Choroid plexus epithelial cell (primary cell): ENCODE results near the gene MRRF.
A peak's percentile ranks its signal among the peaks of the same experiment; 100 is the strongest.
"Not testable (repeated sequence)": the region's sequence is repeated elsewhere in the genome, so short reads cannot be mapped to it uniquely, and the experiment has no call there.

Experiments
- DNase-seq: peaks from one replicate; pipeline ENCODE4 v3.0.0-alpha.2; 2010; ENCODE audit warnings: low read depth
- H3K4me3 ChIP-seq: 2 replicates; pipeline ENCODE4 v1.5.1; 2011; ENCODE audit warnings: low read depth, mild to moderate bottlenecking, control low read depth, low read length, moderate library complexity
- TF ChIP-seq, protein P1 (sequence below): conservative IDR thresholded peaks from 2 replicates; pipeline ENCODE4 v1.5.1; 2011; ENCODE audit warnings: low read depth, mild to moderate bottlenecking, control low read depth, inconsistent platforms, low read length, moderate library complexity

The MRRF gene

DNA sequence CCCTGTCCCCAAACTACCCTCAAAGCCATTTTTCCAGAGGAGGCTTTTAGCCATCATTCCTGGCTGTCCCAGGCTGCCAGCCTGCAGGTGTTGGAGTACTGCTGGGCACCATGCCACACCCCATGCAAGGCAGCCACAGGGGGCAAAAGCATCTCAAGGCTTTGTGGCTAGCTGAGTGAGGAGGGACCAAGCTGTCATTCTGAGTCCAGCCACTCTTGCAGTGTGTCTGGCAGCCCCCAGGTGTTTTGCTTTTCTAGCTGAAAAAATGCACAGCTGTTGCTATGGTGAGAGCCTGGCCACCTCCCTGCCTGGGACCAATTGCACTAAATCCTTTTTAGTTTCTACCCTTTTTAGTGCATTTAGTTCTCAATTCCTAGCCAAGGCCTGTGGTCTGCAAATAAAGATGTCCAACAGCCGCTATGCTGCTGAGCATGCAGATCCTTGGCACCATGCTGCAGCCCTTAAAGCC lies 55.8 kb downstream of the MRRF start:
- no peak overlapping the region for H3K4me3 ChIP-seq
- DNase-seq = no peak
- TF ChIP-seq, protein P1, sequence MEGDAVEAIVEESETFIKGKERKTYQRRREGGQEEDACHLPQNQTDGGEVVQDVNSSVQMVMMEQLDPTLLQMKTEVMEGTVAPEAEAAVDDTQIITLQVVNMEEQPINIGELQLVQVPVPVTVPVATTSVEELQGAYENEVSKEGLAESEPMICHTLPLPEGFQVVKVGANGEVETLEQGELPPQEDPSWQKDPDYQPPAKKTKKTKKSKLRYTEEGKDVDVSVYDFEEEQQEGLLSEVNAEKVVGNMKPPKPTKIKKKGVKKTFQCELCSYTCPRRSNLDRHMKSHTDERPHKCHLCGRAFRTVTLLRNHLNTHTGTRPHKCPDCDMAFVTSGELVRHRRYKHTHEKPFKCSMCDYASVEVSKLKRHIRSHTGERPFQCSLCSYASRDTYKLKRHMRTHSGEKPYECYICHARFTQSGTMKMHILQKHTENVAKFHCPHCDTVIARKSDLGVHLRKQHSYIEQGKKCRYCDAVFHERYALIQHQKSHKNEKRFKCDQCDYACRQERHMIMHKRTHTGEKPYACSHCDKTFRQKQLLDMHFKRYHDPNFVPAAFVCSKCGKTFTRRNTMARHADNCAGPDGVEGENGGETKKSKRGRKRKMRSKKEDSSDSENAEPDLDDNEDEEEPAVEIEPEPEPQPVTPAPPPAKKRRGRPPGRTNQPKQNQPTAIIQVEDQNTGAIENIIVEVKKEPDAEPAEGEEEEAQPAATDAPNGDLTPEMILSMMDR = no peak

DNA sequence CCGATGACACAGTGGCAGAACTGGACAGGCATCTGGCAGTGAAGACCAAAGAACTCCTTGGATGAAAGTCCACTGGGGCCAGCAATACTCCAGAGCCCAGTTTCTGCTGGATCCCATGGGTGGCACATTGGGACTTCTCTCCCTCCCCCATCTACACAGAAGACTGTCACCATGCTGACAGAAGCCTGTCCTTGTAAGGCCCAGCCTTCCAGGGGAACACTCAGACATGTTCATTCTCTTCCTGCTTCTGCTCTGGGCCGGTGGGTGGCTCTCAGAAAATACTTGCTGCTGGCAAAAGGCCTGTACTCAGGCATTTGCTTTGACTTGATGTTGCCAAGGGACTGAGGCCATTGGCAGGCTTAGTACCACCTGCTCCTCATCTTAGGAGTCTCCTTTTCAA lies 57.9 kb downstream of the MRRF start:
- no peak overlapping the region for H3K4me3 ChIP-seq
- TF ChIP-seq, protein P1 = no peak
- no peak for DNase-seq

DNA sequence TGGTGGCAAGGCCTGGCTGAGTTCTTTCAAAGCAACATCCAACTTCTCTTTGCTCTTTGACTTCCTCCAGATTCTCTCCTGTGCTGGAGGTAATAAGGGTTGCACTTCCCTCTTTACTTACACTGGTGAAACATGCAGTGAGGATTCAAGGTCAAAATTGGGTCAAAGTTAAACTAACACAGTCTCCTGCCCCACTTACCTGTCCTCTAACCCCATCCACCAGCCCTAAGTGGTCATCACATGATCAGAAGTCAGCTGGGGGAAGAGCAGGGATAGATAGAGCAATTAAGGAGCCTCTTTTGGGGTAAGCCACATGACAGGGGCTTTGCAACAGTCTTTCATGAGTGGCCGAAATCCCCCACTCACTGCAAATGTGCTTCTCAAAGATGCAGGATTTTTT lies 60.0 kb downstream of the MRRF start:
- not testable (repeated sequence) for H3K4me3 ChIP-seq, DNase-seq

DNA sequence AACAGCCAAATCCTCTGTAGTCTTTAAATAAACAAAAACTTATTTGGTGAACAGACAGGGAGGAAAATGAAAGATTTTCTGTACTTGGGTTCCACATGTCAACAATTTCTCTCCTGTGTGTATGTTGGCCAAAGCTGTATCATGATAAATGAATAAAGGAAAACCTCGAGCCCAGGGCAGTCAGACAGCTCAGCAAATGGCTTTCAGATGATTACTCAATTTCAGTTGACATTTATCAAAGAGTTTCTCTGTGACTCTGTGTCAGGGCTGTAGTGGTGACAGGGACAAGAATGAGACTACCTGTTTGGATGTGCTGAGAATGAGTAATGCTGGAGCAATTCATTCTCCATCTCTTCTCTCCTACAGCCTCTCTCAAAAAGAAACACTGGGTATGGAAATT lies 60.4 kb downstream of the MRRF start:
- H3K4me3 ChIP-seq = no peak overlapping the region
- TF ChIP-seq, protein P1 = no peak
- DNase-seq = peak; percentile 34

DNA sequence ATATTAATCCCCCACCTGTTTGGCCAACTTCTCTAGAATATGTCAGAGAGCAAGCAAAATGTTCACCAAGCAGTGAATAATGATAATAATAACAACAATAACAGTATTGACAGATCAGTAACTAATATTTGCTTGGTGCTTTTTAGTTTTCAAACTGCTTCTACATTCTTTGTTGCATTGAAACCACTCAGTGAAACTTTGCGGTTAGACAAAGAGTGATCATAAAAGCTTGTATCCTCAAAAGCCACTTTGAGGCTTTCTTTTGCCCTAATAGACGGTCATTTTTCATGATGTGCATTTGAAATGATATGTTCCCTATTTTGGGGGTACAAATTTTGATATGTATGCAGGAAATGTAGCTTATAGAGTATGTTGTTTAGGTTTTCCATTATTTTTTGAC lies 62.5 kb downstream of the MRRF start:
- TF ChIP-seq, protein P1 = no peak
- DNase-seq = no peak
- H3K4me3 ChIP-seq = no peak overlapping the region

DNA sequence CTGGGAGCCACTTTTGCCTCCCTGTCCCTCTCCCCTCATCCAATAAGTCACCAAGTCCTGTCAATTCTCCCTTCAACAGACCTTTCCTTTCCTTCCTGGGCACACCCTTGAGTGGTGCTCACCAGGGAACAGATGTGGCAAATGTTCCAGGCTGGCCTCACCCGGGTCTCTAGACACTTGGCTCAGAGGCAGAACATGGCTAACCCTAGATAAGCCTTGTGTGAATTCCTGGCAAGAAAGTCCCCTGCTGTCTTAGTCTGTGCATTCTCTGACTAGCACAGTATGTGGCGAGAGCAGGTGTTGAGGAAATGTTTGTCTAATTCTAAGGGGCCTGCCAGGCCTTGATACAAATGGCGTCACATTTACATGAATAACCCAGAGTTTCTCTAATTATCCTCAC lies 64.9 kb downstream of the MRRF start:
- TF ChIP-seq, protein P1 = no peak

DNA sequence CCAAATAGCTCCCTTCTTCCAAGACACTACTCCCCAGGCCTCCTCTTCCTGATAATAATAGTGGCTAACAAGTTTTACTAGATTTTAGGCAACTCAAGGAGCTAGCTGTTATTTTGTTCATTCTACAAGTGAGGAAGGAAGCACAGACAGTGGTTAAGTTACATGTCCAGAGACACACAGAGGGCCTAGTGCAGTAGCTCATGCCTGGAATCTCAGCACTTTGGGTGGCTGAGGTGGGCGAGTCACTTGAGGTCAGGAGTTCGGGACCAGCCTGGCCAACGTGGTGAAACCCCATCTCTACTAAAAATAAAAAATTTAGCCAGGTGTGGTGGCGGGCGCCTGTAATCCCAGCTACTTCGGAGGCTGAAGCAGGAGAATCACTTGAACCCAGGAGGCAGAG lies 65.8 kb downstream of the MRRF start:
- not testable (repeated sequence) for H3K4me3 ChIP-seq, DNase-seq

More for the DNA sequence above, 64.9 kb downstream of the MRRF start:
- DNase-seq = no peak
- no peak overlapping the region for H3K4me3 ChIP-seq

DNA sequence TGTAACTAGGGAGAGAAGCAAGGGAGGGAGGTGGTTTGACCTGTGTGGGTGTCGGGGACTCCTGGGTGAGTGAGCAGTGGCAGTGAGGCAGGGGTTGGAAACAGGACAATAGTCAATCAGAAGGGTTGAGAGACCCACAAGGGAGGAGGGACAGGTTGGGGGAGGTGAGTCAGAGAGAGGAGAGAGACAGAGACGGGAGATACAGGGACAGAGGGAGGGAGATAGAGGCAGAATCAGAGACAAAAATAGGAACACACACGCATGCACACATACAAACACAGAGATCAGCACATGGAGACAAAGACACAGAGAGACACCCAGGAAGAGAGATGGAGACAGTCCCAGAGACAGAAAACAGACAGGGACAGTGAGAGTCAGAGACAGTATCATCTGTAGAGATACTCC lies 66.8 kb downstream of the MRRF start:
- no peak for DNase-seq
- TF ChIP-seq, protein P1 = no peak

More for the DNA sequence above, 66.8 kb downstream of the MRRF start:
- H3K4me3 ChIP-seq = no peak overlapping the region
